Cardiac muscle cell (in vitro differentiated cells and primary cell): ENCODE results near the gene CORO7. TPM values are rescaled to one million over a fixed set of nuclear protein-coding genes. Genes with fewer than 3 reads are reported as not detected.

Source experiments
- DNase-seq, 2 donors: peaks; one replicate each; pipeline versions ENCODE4 v3.0.0 to v3.0.0-alpha.2; 2010 to 2017; ENCODE audit warnings: low read depth in 1 of 2, low spot score in 1 of 2
- H3K27ac ChIP-seq: fragments of 200-600 bp; sonication (generic); 2 replicates; pipeline ENCODE4 v1.5.1; 2016
- H3K27me3 ChIP-seq: fragments of 200-600 bp; sonication (generic); 2 replicates; pipeline ENCODE4 v1.6.0; 2016; ENCODE audit warnings: control low read depth
- H3K36me3 ChIP-seq: fragments of 200-600 bp; sonication (generic); 2 replicates; pipeline ENCODE4 v1.5.1; 2016; ENCODE audit warnings: control low read depth
- H3K4me1 ChIP-seq: fragments of 200-600 bp; sonication (generic); 2 replicates; pipeline ENCODE4 v1.8.1; 2017; ENCODE audit warnings: low read depth, mild to moderate bottlenecking, mixed run types
- H3K4me3 ChIP-seq: fragments of 200-600 bp; sonication (generic); 2 replicates; pipeline ENCODE4 v1.5.1; 2016; ENCODE audit warnings: mild to moderate bottlenecking
- H3K9me3 ChIP-seq: fragments of 200-600 bp; sonication (generic); 2 replicates; pipeline ENCODE4 v1.5.1; 2017; ENCODE audit warnings: low read depth, mild to moderate bottlenecking, control low read depth
- polyA plus RNA-seq: library from polyadenylated mRNA; unstranded; fragments of >200 nt; fragmentation: Nextera tagmentation; extraction: Ambion mirVana; gene quantifications from 2 replicates; pipeline ENCODE4 v1.2.1, GENCODE V29; 2016
- total RNA-seq: library from RNA; depleted of rRNA; stranded (reverse); fragments of >200 nt; gene quantifications from 2 replicates; pipeline ENCODE4 v1.2.3, GENCODE V29; 2016
- TF ChIP-seq, protein P1 (sequence below): IDR thresholded peaks from 2 replicates; pipeline ENCODE4 v1.5.1; 2012; ENCODE audit warnings: low read depth, mild to moderate bottlenecking, low read length

CORO7 gene
- total and polyA plus RNA-seq, 2 experiments from 2014 or later, result 62.1 to 66.5 TPM

DNA sequence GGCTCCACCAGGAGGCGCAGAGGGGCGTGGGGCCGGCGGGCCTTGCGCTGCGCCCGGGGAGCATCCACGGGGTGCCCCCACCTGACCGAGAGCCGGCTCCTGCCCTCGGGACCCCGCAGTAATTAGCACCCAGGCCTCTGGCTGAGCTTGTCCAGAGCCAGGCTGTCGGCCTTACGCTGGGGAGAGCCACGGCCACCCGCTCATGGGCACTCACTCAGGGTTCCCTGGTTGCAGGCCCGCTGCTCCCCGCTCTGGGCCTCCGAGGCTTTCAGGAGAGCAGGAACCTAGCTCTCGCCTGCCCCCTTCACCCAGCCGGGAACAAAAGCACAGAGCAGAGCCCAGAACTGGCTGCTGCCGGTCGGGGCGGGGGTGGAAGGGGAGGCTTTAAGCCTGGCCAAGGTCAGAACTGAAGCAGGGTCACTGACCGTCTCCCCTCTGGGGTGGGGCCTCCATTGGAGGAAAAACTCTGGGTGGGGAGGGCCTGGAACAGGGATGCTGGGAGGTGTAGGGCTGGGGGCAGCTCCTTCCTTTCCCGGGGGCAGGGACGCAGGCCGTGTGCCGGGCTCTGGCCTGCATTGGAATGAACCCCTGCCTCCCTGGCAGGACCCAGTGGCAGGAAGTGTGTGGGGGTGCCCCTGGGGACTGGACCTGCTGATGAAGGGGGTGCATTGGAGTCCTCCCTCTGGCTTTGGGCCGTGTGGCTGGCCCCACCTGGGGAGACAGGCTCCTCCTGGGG, 88.2 kb downstream of the CORO7 start:
- no peaks in the 10 kb centered on the region for H3K27me3 ChIP-seq

DNA sequence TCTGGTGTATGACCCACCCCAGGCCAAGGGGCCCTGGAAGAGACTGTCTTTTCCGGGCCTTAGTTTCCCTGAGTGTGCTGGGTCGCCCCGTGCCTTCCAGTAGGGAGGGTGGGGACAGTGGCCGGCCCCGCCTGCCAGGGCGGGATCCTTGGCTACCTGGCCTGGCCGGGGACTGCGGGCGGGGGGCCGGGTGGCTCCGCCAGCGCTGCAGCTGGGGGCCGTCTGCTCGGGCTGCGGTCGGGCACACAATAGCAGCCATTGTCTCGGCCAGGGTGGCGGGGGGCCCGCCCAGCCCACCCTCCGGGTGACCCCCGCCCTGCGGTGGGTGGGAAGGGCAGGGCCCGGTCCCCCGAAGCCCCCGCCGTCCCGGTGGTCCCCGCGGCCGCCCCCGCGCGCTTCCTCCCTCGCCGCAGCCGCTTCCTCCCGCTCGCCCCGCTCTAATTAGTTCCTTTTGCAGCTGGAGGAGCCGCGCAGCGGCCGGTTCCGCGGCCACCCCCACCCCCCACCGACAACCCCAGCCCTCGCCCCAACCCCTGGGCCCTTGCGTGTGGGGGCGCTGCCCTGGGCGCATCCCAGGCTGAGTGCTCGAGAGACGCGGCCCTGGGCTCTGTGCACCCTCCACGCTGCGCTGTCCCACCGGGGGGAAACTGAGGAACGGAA, 88.9 kb downstream of the CORO7 start:
- DNase-seq, result no peak
- no peaks in the 10 kb centered on the region for H3K36me3 ChIP-seq
- H3K9me3 ChIP-seq, result no peaks in the 10 kb centered on the region
- TF ChIP-seq, protein P1, sequence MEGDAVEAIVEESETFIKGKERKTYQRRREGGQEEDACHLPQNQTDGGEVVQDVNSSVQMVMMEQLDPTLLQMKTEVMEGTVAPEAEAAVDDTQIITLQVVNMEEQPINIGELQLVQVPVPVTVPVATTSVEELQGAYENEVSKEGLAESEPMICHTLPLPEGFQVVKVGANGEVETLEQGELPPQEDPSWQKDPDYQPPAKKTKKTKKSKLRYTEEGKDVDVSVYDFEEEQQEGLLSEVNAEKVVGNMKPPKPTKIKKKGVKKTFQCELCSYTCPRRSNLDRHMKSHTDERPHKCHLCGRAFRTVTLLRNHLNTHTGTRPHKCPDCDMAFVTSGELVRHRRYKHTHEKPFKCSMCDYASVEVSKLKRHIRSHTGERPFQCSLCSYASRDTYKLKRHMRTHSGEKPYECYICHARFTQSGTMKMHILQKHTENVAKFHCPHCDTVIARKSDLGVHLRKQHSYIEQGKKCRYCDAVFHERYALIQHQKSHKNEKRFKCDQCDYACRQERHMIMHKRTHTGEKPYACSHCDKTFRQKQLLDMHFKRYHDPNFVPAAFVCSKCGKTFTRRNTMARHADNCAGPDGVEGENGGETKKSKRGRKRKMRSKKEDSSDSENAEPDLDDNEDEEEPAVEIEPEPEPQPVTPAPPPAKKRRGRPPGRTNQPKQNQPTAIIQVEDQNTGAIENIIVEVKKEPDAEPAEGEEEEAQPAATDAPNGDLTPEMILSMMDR, result no peak
- H3K4me1 ChIP-seq, result peaks cover 37% of the 10 kb centered on the region
- H3K27me3 ChIP-seq, result no peaks in the 10 kb centered on the region
- H3K4me3 ChIP-seq, result peak overlapping the region; percentile 26
- peak overlapping the region; percentile 89 for H3K27ac ChIP-seq

More for the DNA sequence above, 88.2 kb downstream of the CORO7 start:
- Histone ChIP-seq H3K4me1 (peaks cover 35% of the 10 kb centered on the region), H3K4me3 (peak overlapping the region; percentile 26), H3K9me3 (no peaks in the 10 kb centered on the region), H3K27ac (peak overlapping the region; percentile 89), H3K36me3 (no peaks in the 10 kb centered on the region)
- peak; percentile 85 to 92 for DNase-seq
- TF ChIP-seq, protein P1, result peak; percentile 64

DNA sequence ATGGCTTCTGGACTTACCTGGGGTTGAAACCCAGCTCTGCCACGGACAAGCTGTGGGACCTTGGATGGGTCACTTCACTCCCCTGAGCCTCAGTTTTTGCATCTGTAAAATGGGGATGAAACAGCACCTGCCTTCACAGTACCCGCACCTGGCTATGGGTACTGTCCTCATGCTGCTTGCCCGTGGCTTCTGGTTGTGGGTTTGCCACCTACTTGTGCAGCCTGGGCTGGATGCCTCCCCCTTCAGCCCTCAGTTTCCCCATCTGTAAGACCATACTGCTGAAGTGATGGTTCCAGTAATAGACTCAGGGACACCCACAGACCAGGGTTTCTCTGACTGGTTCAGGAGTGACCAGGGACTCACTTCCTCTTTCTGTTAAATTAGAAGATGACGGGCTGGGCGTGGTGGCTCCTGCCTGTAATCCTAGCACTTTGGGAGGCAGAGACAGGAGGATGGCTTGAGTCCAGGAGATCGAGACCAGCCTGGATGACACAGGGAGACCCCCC, 91.1 kb downstream of the CORO7 start:
- Histone ChIP-seq H3K27ac (peak overlapping the region; percentile 81), H3K27me3 (no peaks in the 10 kb centered on the region), H3K4me1 (peaks cover 38% of the 10 kb centered on the region), H3K9me3 (no peaks in the 10 kb centered on the region), H3K4me3 (no peak overlapping the region), H3K36me3 (no peaks in the 10 kb centered on the region)
- TF ChIP-seq, protein P1, result no peak
- DNase-seq, result no peak

DNA sequence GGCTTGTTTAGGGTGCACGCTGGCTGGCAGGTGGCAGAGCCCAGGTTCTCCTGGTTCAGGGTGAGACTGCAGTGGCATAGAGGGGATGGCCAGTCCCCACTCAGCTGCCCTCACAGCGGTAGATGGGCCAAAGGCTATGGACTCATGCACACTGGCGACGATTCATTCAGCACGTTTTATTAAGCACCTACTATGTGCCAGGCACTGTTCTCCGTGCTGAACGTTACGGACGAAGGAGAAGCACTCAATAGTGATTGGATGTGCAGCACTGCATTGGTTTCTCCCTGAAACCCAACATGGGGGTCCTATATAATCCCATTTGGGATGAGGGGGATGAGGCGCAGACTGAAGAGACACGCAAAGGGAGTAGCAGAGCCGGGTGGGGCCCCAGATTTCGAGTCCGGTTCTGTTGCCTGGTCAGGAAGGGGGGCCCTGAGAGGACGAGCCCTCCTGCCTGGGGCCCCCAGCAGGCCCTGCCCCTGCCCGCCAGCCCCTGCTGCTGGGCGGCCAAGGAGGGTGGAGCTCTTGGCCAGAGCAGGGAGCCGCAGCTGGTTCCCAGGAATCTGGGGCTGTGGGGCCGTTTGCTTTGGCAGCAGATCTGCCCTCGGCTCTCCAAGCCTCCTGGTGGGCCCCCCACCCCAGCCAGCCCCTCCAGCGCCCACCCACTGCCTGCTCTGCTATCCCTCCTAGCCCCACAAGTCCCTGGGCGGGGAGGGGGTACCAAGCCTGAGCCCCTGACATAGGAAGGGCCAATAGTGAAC, 91.7 kb downstream of the CORO7 start:
- no peaks in the 10 kb centered on the region for H3K9me3 ChIP-seq
- H3K27ac ChIP-seq, result peak overlapping the region; percentile 81
- no peak for DNase-seq
- TF ChIP-seq, protein P1, result no peak
- no peaks in the 10 kb centered on the region for H3K27me3 ChIP-seq
- H3K36me3 ChIP-seq, result no peaks in the 10 kb centered on the region
- H3K4me3 ChIP-seq, result no peak overlapping the region
- H3K4me1 ChIP-seq, result peaks cover 45% of the 10 kb centered on the region

DNA sequence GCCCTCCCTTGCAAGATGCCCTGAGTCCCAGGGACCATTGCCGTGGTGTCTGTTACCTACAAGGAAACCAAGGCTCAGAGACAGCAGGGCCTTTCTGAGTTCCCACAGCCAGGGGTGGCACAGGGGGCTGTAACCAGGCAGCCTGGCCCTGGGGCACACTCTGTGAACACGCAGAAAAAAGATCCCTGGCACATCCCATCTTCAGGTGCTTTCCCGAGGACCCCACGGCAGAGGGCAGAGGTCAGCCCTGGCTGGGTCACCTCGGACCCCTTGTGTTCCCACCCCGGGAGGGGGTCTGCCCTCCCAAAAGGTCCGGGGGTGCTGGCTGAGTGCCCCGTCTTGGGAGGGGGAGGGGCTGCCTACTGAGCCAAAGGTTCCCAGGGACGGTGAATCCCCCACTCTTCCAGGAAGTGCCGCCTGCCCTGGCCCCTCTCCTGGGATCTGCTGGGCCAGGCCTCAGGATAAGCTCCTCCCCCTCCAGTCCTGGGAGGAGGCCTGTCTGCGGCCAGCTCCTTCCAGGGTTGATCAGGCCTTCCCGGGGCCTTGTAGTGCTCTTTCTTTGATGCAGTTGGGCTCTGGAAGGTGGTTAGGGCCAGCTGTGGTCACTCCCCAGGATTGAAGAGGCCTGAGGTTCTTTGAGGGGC, 92.4 kb downstream of the CORO7 start:
- TF ChIP-seq, protein P1, result no peak
- no peaks in the 10 kb centered on the region for H3K9me3 ChIP-seq
- peak overlapping the region; percentile 81 for H3K27ac ChIP-seq
- no peaks in the 10 kb centered on the region for H3K27me3 ChIP-seq
- H3K36me3 ChIP-seq, result no peaks in the 10 kb centered on the region
- H3K4me3 ChIP-seq, result no peak overlapping the region
- peaks cover 45% of the 10 kb centered on the region for H3K4me1 ChIP-seq
- DNase-seq, result peak; percentile 77 to 79
